BLaER1 treated with 17β-estradiol and CSF1 and Interleukin-3, amounts not matched to agents 10 nM and 100 nM (cell line): ENCODE measurements around the gene SMARCAL1.
A peak's percentile ranks its signal among the peaks of the same experiment; 100 is the strongest.

Experiments used
- H3K27ac ChIP-seq, 11 experiments: shearing (Covaris generic); formaldehyde crosslinking; 2 replicates each; pipeline ENCODE4 v1.8.1; 2022
- H3K27me3 ChIP-seq, 11 experiments: shearing (Covaris generic); formaldehyde crosslinking; 2 replicates each; pipeline ENCODE4 v1.8.1; 2022
- H3K36me3 ChIP-seq, 11 experiments: shearing (Covaris generic); formaldehyde crosslinking; 2 replicates each; pipeline ENCODE4 v1.8.1; 2022
- H3K4me1 ChIP-seq, 10 experiments: shearing (Covaris generic); formaldehyde crosslinking; 2 replicates each; pipeline ENCODE4 v1.8.1; 2022
- H3K4me2 ChIP-seq, 11 experiments: shearing (Covaris generic); formaldehyde crosslinking; 2 replicates each; pipeline ENCODE4 v1.8.1; 2022
- H3K4me3 ChIP-seq, 10 experiments: shearing (Covaris generic); formaldehyde crosslinking; 2 replicates each; pipeline ENCODE4 v1.8.1; 2022
- H3K9ac ChIP-seq, 11 experiments: shearing (Covaris generic); formaldehyde crosslinking; 2 replicates each; pipeline ENCODE4 v1.8.1; 2022
- H3K9me3 ChIP-seq, 11 experiments: shearing (Covaris generic); formaldehyde crosslinking; replicated peaks in 1 of 11; 2 replicates each; pipeline ENCODE4 v1.8.1; 2022
- H4K20me1 ChIP-seq, 11 experiments: shearing (Covaris generic); formaldehyde crosslinking; 2 replicates each; pipeline ENCODE4 v1.8.1; 2022
- Cebpa-rat ChIP-seq, 11 experiments: shearing (Covaris generic); IDR thresholded peaks; 2 replicates each; pipeline ENCODE4 v1.8.1; 2022

Gene SMARCAL1

DNA sequence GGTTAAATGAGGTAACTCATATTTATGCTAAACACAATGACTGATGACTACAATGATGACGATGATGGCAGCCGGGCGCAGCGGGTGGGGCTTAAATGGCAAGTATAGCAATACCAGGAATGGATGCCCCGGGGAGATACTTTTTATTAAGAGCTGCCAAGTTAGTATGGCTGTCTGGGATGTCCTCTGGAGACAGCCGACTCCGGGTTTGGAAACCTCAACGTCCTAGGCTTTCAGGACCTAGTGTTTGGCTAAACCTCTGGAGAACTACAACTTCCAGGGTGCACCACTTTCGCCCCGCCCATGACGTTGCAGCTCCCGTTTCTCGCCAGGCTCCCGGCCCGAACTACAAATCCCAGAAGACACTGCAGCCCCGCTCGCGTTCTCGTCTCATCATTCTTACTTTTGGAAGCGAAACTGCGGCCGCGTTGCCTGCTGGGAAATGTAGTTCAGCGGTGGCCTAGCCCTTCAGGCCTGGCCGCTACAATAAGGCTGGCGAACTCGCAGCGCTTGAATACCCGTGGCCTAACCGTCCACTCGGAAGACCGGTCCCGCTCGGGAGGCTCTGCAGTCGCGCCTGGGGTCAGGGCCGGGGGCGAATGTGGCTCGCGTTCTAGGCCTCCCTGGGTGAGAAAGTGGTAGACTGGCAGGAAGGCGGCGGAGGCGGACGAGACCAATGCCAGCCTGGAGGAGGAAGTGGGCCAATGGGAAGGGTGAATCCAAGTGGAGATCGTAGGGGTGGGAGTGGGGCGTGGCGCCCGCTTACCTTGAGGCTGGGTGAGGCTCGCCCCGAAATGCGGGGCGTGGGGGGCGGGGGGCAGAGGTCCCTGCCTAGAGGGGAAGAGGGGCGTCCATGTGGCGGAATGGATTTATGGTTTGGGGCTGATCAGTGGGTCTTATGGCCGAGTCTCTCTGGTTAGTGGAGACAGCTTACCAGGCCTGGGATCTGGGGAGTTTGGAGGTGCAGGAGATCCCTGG lies at the start of gene SMARCAL1:
SMARCAL1 (plus strand) TSS at position 463 of the 978 bp plus-strand sequence. CDS start 2,221 bp downstream, outside the sequence.
- peak within 1 kb of the TSS; percentile 90 to 99 (median 97) for H3K27ac ChIP-seq

DNA sequence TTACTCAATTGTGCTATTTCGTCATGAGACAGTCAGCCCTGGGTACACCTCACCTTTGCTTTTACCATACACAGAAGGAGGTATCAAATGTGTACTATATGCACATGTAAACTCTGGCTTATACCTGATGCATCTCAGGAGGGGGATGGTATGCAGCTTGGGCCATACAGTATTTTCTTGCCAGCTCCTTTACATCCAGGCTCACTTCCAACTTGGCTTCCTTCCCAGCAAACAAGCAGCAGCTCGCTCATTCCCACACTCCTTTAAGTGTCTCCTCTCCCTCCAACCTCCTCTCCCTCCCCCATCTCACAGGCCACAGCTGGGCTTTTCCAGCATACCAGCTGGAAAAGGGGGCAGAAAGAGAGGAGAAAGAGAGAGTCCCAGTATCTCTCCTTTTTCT lies 49.6 kb upstream of the SMARCAL1 start:
- no peaks in the 10 kb centered on the region for H3K4me1 ChIP-seq
- TF ChIP-seq Cebpa-rat (IDR thresholded peaks at IDR 0.05): no peak
- no peaks in the 10 kb centered on the region for H3K36me3 ChIP-seq
- H3K9me3 ChIP-seq: no peaks in the 10 kb centered on the region
- H3K4me2 ChIP-seq: no peak overlapping the region
- no peak overlapping the region for H3K9ac ChIP-seq
- H3K4me3 ChIP-seq: no peak overlapping the region
- no peaks in the 10 kb centered on the region for H4K20me1 ChIP-seq
- H3K27me3 ChIP-seq: no peaks in the 10 kb centered on the region; a peak in 1 of 22 replicates
- no peak overlapping the region for H3K27ac ChIP-seq

More for the DNA sequence above, at the start of gene SMARCAL1:
- H3K4me3 ChIP-seq: peak within 1 kb of the TSS; percentile 63 to 80 (median 71)
- peaks cover 2 to 31% (median 13%) of the 10 kb centered on the region in 10 experiments; a peak in 18 of 20 replicates for H3K4me1 ChIP-seq
- peaks cover 22 to 34% (median 30%) of the 10 kb centered on the region in 11 experiments for H3K36me3 ChIP-seq
- H3K9me3 ChIP-seq: no peaks in the 10 kb centered on the region
- peak within 1 kb of the TSS; percentile 89 to 98 (median 96) for H3K9ac ChIP-seq
- H3K4me2 ChIP-seq: peak within 1 kb of the TSS; percentile 72 to 88 (median 76)
- H4K20me1 ChIP-seq: no peaks in the 10 kb centered on the region
- no peak for TF ChIP-seq Cebpa-rat (IDR thresholded peaks at IDR 0.05)
- H3K27me3 ChIP-seq: no peaks in the 10 kb centered on the region

DNA sequence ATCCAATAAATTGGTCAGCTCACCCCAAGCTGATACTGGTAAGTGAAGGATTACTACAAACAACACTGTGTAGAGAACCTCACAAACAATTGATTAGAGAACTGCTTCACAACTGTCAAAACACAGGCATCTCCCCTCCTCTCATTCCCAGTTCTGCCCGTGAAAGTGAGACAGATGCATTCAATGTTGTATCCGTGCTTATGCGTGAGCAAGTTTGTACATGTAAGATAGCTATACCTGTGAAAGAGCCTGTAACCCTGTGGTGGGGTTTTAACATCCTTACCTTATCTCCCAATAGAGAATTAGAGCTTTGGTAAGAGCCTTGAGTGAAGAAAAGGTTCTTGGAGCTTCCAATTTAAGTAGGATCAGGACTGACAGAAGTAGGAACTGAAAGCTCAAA lies 49.1 kb upstream of the SMARCAL1 start:
- Histone ChIP-seq H3K4me3 (no peak overlapping the region), H3K27me3 (peaks cover 0 to 4% (median 0%) of the 10 kb centered on the region in 11 experiments; a peak in 2 of 22 replicates), H3K9ac (no peak overlapping the region), H3K27ac (no peak overlapping the region), H3K4me1 (no peaks in the 10 kb centered on the region), H3K4me2 (no peak overlapping the region), H3K36me3 (no peaks in the 10 kb centered on the region), H4K20me1 (no peaks in the 10 kb centered on the region), H3K9me3 (no peaks in the 10 kb centered on the region)
- TF ChIP-seq Cebpa-rat (IDR thresholded peaks at IDR 0.05): no peak

DNA sequence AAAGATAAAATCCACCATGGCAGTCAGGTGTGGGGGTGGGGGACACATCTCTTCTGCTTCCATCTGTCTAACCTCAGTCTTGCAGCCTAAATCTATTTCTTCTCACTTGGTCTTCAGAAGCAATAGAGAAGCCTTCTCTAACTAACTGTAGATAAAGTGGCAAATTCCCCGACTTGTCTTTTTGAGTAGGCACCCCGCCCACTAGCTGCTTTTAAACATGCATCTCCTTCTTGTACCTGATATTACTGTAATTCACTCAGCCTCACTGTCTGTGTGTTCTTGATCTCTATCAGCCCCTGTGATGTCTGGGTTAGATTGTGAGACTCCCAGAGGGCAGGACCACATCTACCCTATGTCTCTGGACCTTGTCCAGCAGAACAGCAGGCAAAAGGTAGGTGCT lies 46.8 kb upstream of the SMARCAL1 start:
- Histone ChIP-seq H3K27me3 (peaks cover 12 to 27% (median 20%) of the 10 kb centered on the region in 11 experiments), H4K20me1 (peaks cover 0 to 10% (median 0%) of the 10 kb centered on the region in 11 experiments; a peak in 2 of 22 replicates), H3K9ac (no peak overlapping the region), H3K4me3 (no peak overlapping the region), H3K9me3 (no peaks in the 10 kb centered on the region), H3K4me2 (no peak overlapping the region), H3K27ac (no peak overlapping the region), H3K4me1 (no peaks in the 10 kb centered on the region), H3K36me3 (no peaks in the 10 kb centered on the region)
- TF ChIP-seq Cebpa-rat (IDR thresholded peaks at IDR 0.05): no peak

DNA sequence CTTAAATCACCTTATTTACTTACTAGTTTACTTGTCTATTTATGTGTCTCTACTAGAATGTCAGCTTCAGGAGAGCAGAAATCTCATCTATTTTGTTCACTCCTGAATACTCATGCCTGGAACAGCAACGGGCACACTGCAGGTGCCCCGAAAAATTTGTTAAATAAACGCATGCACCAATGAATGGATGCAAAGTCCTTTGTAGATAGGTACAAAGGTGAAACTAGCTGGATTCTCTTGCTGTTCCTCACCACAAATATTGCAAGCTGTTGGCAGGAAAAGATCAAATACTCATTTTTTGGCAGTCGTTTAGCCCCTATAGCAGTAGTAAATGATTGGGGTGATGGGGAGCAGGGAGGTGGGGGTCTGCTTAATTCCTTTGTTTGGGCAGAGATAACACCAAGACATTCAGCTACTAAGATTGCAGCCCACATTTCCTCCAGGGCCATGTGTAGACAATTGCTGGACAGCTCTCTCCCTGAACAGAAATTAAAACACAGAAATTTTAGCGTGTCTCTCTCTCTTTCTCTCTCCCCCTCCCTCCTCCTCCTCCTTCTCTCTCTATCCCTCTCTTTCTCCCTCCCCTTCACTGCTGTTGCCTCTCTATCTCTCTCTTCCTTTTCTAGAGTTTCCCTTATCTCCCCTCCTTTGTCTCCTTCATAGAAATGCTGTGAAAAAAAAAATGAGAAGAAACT lies 45.4 kb upstream of the SMARCAL1 start:
- no peak overlapping the region for H3K4me2 ChIP-seq

DNA sequence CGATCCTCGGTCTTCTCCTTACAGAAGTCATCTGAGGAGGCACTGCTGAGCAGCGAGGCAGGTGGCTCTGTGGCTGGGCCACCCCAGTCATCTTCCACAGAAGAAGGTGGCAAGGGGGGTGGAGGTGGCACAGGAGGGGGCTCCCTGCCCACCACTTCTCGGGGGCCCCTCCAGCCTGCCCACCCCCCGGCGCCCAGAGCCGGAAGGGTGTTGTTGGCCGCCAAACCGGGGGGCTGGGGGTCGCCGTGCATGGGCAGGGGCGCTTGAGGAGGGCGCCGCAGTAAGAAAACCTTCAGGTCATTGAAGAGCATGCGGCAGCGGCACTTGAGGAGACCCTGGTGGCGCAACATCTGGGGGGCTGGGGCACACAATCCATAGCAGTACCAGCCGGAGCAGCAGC lies 42.5 kb upstream of the SMARCAL1 start:
- no peaks in the 10 kb centered on the region for H3K36me3 ChIP-seq
- no peak overlapping the region for H3K4me2 ChIP-seq
- H4K20me1 ChIP-seq: peaks cover 0 to 10% (median 0%) of the 10 kb centered on the region in 11 experiments; a peak in 2 of 22 replicates
- peaks cover 0 to 4% (median 0%) of the 10 kb centered on the region in 10 experiments; a peak in 4 of 20 replicates for H3K4me1 ChIP-seq
- peaks cover 38 to 59% (median 52%) of the 10 kb centered on the region in 11 experiments for H3K27me3 ChIP-seq
- TF ChIP-seq Cebpa-rat (IDR thresholded peaks at IDR 0.05): no peak
- no peak overlapping the region for H3K9ac ChIP-seq
- no peak overlapping the region for H3K4me3 ChIP-seq
- H3K9me3 ChIP-seq: peaks cover 0 to 7% (median 0%) of the 10 kb centered on the region in 11 experiments; a peak in 2 of 22 replicates
- no peak overlapping the region for H3K27ac ChIP-seq

More for the DNA sequence above, 45.4 kb upstream of the SMARCAL1 start:
- peaks cover 0 to 7% (median 0%) of the 10 kb centered on the region in 11 experiments; a peak in 2 of 22 replicates for H3K9me3 ChIP-seq
- peaks cover 26 to 42% (median 34%) of the 10 kb centered on the region in 11 experiments for H3K27me3 ChIP-seq
- no peaks in the 10 kb centered on the region for H3K36me3 ChIP-seq
- no peak for TF ChIP-seq Cebpa-rat (IDR thresholded peaks at IDR 0.05)
- no peak overlapping the region for H3K27ac ChIP-seq
- H3K4me3 ChIP-seq: no peak overlapping the region
- H3K4me1 ChIP-seq: peaks cover 0 to 2% (median 0%) of the 10 kb centered on the region in 10 experiments; a peak in 4 of 20 replicates
- peaks cover 0 to 10% (median 0%) of the 10 kb centered on the region in 11 experiments; a peak in 2 of 22 replicates for H4K20me1 ChIP-seq
- H3K9ac ChIP-seq: no peak overlapping the region

DNA sequence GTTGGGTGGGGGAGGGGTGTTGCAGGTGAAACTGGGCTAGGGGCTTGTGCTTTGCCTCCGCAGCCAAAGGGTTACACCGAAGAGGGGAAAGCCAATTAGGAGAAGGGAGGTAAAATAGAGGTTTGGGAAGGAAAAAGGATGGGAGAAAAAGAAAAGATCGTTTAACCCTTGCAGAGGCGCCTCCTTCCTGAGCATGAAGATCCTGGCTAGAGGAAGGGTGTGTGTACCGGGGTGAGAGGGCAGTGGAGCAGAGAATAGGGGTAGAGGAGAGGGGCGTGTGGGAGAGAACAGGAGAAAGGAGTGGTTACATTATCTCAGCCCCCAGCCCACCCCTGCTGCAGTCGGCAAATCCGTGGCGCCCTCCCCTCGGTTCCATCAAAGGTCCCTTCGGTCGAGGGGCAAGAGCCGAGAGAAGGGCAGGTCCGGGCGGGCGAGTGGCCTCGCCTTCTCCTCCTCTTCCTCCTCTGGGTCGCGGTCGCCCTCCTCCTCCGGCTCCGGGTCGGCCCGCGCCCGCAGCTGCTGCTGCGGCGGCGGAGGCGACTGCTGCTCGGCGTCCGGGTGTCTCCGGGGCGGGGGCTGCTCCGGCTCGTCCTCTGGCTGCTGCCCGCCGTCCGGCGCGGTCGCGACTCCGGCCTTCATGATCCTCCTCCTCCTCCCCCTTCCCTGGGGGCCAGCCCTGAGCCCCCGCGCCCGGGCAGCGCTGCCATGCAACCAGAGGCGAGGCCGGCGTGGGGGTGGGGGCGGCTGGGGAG lies 41.1 kb upstream of the SMARCAL1 start:
- no peak for TF ChIP-seq Cebpa-rat (IDR thresholded peaks at IDR 0.05)
- Histone ChIP-seq H3K4me1 (peaks cover 0 to 4% (median 0%) of the 10 kb centered on the region in 10 experiments; a peak in 4 of 20 replicates), H3K27me3 (peaks cover 38 to 59% (median 52%) of the 10 kb centered on the region in 11 experiments), H3K9ac (no peak overlapping the region), H3K36me3 (no peaks in the 10 kb centered on the region), H3K9me3 (peaks cover 0 to 7% (median 0%) of the 10 kb centered on the region in 11 experiments; a peak in 2 of 22 replicates), H3K4me2 (no peak overlapping the region), H3K27ac (no peak overlapping the region), H3K4me3 (no peak overlapping the region), H4K20me1 (peaks cover 0 to 10% (median 0%) of the 10 kb centered on the region in 11 experiments; a peak in 2 of 22 replicates)
